ENCODE data around the gene S1PR1.

The S1PR1 gene

GRCh38 chr1:101280049-101280592 lies 43.3 kb downstream of the S1PR1 start:
- DNase-seq (ENCODE audit: low read depth in 2 of 2) = no peak

GRCh38 chr1:101280942-101281654 lies 44.3 kb downstream of the S1PR1 start:
- no peak for DNase-seq (ENCODE audit: low read depth in 2 of 2)

- no peak for DNase-seq (ENCODE audit: low read depth in 2 of 2)
These were observed 44.9 kb downstream of the S1PR1 start for GRCh38 chr1:101281751-101282150.

- DNase-seq (ENCODE audit: low read depth in 2 of 2) = no peak
These were observed 45.7 kb downstream of the S1PR1 start for GRCh38 chr1:101282314-101283038.

- no peak for DNase-seq (ENCODE audit: low read depth in 2 of 2)
These were observed 46.6 kb downstream of the S1PR1 start for GRCh38 chr1:101283443-101283842.

GRCh38 chr1:101284021-101284420 lies 47.2 kb downstream of the S1PR1 start:
- DNase-seq (ENCODE audit: low read depth in 2 of 2) = peak; percentile 24 to 29

GRCh38 chr1:101284622-101285218 lies 47.9 kb downstream of the S1PR1 start:
- no peak for DNase-seq (ENCODE audit: low read depth in 2 of 2)

GRCh38 chr1:101285922-101286570 lies 49.2 kb downstream of the S1PR1 start:
- no peak for DNase-seq (ENCODE audit: low read depth in 2 of 2)

GRCh38 chr1:101288491-101288944 lies 51.7 kb downstream of the S1PR1 start:
- peak; percentile 41 to 42 for DNase-seq (ENCODE audit: low read depth in 2 of 2)

- DNase-seq (ENCODE audit: low read depth in 2 of 2) = no peak
These were observed 53.5 kb downstream of the S1PR1 start for GRCh38 chr1:101290119-101290921.
